Amygdala (tissue), 56 donors: ENCODE data around the gene INPP5K.
"Not testable (repeated sequence)": the region's sequence is repeated elsewhere in the genome, so short reads cannot be mapped to it uniquely, and the experiment has no call there.

ENCODE experiments used
- DNase-seq, 56 donors: peaks; one replicate each; lab custom pipeline; 2025; lab: John Stamatoyannopoulos, UW

INPP5K gene

GRCh38 chr17:1516388-1517161, at the start of gene INPP5K:
Gene INPP5K, minus strand, starts transcription at chr17:1516612. Its CDS starts 113 bp downstream, at chr17:1516499.
- peak in 55 of 56 donors; percentile 90 to 99 (median 97) for DNase-seq

- no peak for DNase-seq
Observed at GRCh38 chr17:1565877-1566276, 49.5 kb upstream of the INPP5K start.

GRCh38 chr17:1563786-1564613, 47.6 kb upstream of the INPP5K start:
- DNase-seq = no peak

- not testable (repeated sequence) for DNase-seq
Observed at GRCh38 chr17:1563471-1563785, 47.0 kb upstream of the INPP5K start.

- peak in 7 of 56 donors; percentile 52 to 72 (median 63) for DNase-seq
Observed at GRCh38 chr17:1562176-1562643, 45.8 kb upstream of the INPP5K start.

- peak in 3 of 56 donors; percentile 23 to 25 (median 24) for DNase-seq
Observed at GRCh38 chr17:1561420-1562175, 45.2 kb upstream of the INPP5K start.

- no peak for DNase-seq
Observed at GRCh38 chr17:1560858-1561355, 44.5 kb upstream of the INPP5K start.

GRCh38 chr17:1560101-1560857, 43.9 kb upstream of the INPP5K start:
- no peak for DNase-seq

GRCh38 chr17:1559047-1560043, 42.9 kb upstream of the INPP5K start:
- no peak for DNase-seq

GRCh38 chr17:1558401-1558800, 42.0 kb upstream of the INPP5K start:
- DNase-seq = no peak

- no peak for DNase-seq
Observed at GRCh38 chr17:1557355-1558095, 41.1 kb upstream of the INPP5K start.

GRCh38 chr17:1555651-1556471, 39.4 kb upstream of the INPP5K start:
- peak in 7 of 56 donors; percentile 9 to 54 (median 40) for DNase-seq

- DNase-seq = no peak
Observed at GRCh38 chr17:1554751-1555540, 38.5 kb upstream of the INPP5K start.

- no peak for DNase-seq
Observed at GRCh38 chr17:1553354-1554266, 37.2 kb upstream of the INPP5K start.

- no peak for DNase-seq
Observed at GRCh38 chr17:1552932-1553331, 36.5 kb upstream of the INPP5K start.
